ENCODE measurements around the gene PPIF.
A peak's percentile ranks its signal among the peaks of the same experiment; 100 is the strongest.

The PPIF gene

DNA sequence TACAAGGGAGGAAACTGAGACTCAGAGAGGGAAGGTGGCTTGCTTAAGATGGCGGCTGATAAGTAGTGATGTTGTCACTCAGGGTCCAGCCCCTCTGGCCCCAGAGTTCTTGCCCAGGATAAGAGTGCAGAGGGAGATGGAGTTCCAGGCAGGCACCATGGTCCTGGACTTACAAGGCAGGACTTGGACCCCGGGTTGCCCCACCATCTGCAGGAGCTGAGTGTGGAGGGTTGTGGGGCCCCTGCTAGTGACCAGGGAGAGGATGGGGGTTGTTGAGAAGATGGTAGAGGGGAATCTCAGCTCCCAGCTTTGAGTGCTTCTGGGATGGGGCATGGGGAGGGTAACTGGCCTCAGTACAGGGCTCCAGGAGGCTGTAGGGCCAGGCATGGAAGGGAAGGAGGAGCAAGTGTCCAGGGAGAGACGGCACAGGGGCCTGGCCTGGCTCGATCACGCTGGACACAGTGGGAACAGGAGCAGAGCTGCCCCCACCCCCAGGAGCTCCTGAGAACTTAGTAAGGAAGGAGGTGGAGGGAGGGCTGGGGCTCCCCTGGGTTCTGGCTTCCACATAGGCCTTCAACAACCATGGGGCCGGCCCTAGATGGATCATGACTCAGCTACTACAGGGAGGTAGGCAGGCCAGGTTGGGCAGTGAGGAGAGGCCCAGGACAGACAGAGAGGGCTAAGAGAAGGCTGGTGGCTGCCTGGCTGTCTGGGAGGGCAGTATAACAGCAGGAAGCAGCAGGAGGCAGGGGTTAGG lies 28.2 kb downstream of the PPIF start:
- no peak for DNase-seq

DNA sequence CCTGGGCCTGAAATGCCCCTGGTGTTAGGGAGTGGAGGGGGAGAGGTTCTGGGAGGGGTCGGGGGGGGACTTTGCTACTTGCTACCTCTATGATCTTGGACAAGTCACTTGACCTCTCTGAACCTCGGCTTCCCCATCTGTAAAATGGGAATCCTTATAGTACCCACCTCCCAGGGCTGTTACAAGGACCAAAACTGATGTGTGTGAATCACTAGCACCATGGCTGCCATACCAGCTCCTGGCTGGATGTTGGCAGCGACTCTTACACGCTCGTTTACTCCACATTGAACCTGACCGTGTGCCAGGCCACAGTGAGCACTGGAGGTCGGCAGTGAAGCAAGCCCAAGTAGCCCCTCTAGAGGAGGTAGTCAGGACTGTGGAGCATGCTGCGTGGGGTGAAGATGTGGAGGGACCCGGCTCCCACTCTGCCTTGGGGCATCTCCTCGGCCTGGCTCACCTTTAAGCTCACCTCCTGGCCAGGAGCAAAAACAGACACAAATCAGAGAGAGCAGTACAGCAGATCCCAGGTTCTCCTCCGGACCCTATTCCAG lies 28.9 kb downstream of the PPIF start:
- DNase-seq, result no peak

DNA sequence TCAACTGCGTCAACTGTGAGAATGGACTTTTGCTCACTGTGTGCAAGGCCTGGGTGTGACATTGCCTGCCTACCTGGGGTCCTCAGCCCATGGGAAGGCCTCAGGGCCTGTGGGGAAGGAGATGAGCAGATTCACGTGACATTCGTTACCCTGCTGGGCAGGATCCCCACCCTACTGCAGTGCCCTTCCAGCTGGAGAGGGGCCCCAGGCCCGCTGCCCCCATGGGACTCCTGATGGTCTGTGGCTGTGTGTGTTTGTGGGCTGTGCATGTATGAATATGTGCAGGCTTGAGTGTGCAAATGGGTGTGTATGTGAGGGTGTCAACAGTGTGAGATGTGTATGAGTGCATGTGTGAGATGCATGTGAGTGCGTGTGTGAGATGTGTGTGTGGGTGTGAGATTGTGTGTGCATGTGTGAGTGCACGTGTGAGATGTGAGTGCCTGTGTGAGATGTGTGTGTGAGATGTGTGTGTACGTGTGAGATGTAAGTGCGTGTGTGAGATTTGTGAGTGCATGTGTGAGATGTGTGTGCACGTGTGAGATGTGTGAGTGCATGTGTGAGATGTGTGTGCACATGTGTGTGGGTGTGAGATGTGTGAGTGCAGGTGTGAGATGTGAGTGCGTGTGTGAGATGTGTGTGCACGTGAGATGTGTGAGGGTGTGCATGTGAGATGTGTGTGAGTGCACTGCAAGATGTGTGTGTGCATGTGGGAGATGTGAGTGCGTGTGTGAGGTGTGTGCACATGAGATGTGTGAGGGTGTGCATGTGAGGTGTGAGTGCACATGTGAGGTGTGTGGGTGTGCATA lies 29.7 kb downstream of the PPIF start:
- no peak for DNase-seq

DNA sequence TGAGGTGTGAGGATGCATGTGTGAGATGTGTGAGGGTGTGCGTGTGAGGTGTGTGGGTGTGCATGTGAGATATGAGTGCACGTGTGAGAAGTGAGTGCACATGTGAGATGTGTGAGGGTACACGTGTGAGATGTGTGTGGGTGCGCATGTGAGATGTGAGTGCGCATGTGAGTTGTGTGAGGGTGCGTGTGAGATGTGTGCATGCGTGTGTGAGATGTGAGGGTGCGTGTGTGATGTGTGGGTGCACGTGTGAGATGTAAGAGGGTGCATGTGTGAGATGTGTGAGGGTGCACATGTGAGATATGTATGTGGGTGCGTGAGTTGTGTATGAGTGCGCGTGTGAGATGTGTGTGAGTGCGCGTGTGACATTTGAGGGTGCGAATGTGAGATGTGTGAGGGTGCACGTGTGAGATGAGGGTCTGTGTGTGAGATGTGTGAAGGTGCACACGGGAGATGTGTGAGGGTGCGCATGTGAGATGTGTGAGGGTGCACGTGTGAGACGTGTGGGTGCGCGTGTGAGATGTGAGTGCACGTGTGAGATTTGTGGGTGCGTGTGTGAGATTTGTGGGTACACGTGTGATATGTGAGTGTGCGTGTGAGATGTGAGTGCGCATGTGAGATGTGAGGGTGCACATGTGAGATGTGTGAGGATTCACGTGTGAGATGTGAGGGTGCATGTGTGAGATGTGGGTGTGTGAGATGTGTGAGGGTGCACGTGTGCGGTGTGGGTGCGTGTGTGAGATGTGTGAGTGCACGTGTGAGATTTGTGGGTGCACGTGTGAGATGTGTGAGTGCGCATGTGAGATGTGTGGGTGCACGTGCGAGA lies 30.5 kb downstream of the PPIF start:
- DNase-seq, result no peak

DNA sequence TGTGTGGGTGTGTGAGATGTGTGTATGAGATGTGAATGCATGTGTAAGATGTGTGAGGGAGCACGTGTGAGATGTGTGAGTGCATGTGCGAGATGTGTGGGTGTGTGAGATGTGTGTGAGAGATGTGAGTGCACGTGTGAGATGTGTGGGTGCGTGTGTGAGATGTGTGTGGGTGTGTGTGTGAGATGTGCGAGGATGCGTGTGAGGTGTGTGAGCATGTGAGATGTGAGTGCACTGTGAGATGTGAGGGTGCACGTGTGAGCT lies 31.0 kb downstream of the PPIF start:
- no peak for DNase-seq

DNA sequence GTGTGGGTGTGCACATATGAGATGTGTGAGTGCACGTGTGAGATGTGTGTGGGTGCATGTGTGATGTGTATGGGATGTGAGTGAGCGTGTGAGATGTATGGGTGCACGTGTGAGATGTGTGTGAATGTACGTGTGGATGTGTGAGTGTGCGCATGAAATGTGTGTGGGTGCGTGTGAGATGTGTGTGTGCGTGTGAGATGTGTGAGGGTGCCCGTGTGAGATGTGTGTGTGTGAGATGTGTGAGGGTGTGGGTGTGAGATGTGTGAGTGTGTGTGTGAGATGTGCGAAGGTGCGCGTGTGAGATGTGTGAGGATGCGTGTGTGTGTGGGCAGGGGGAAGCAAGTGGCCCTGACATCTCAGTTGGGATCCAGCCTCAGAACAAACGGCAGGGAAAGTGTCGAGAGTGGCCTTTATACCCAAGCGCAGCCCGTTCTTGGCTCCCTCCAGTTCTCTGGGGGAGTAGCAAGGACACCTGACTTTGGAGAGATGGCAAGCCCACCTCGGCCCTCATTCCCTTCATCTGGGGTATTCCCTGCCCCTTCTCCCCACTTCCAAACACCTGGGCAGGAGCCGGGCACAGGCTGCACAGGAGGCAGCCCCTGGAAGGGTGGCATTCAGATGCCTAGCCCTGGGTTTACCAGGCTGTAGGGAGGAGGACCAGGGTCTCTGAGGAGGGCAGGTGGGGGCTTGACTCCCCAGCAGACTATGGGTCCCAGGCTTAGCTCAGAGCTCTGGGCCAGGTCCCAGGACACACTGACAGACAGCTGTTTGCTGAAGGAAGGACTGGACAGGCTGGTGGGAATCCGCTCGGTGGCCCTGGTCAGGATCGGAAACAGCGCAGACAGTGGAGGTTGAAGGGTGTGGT lies 31.6 kb downstream of the PPIF start:
- DNase-seq, result no peak

DNA sequence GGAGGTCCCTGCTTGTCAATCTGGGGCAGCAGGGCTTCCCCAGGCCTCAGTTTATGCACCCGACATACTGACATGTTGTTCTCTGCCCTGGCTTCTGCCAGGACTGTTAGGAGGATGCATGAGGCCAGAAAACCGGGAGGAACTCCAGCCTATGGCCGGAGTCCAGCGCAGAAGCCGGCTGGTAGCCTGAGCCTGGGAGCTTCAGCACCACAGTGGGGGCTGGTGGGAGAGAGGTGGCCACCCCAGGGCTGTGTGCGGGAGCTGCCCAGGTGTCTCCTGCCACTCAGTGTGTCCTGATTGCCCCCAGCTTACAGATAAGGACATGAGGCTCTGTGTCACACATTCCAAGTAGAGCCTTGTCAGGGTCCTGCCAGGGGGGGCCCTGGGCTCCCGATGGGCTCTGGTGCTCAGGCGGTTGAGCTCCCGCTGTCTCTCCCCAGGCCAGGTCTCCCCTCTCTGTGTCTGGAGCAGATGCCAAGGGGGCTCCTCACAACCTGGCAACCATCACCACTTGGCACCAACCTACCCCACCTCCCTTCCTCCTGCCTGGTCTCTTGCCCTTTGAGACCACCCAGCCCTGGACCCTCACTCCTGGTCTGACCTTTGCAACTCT lies 32.3 kb downstream of the PPIF start:
- DNase-seq, result no peak

DNA sequence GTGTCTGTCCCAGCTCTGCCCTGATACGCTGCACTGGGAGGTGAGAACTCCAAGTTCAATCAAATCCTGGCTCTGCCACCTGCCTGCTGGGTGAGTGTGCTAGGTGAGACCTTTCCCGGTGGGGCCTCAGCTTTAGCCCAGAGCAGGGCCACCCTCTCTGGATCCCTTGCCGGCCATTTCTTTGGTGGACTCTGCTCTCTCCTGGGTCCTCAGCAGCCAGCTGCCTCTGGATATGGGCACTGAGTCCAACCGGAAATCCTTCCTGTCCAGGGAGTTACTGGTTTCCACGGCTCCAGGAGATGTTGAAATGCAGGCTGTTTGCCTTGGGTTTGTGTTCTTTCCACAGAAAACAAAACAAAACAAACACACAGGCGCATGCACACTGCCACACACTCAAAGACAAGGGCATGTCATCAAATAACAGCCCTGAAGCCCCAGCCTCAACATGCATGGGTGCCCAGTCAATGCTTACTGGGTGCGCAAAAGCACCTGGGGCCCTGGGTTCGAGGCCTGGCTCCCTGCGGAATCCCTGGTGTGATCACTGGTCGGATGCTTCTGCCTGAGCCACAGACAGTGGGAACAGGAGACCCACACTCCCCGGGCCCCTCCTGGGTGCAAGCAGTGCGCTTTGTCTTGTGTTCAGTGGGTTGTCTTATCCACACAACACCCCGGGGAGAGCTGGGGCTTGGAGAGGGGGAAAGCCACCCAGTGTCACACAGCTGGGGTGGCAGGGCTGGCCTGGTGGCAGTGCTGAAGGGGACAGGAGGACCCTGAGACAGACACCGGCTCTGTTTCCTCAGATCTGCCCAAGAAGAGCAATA lies 33.1 kb downstream of the PPIF start:
- peak; percentile 27 for DNase-seq

DNA sequence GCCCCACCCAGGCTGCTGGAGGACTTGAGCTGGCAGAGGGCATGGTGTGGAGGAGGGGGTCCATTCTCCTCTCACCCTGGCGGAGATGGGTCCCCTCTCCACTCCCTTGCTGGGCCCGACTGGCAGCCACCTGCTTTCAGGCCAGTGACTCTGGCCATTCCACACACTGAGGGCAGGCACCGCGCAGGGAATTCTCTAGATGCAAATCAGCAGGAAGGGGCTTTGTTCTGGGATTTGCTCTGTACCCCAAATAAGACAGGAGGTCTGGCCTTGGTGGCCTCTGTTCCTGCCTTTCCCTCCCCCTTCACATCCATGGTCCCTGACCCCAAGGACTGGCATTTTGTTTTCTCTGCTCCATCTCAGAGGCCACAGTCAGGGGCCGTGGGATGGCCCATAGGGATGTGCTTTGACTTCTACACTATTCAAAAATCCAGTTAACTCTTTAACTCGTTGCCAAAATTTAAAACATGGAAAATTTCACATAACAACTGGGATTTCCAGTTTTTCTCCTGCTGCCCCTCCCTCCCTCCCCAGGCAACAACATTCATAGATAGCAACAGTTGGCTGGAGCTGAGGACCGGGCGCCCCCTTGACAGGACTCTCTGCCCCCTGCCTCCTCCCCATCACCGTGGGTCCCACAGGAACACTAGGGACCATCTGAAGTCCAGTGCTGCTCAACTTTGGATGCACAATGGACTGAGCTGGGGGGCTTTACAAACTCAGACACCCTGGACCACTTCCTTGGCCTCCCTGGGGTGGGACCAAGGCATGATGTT lies 33.9 kb downstream of the PPIF start:
- DNase-seq, result no peak

DNA sequence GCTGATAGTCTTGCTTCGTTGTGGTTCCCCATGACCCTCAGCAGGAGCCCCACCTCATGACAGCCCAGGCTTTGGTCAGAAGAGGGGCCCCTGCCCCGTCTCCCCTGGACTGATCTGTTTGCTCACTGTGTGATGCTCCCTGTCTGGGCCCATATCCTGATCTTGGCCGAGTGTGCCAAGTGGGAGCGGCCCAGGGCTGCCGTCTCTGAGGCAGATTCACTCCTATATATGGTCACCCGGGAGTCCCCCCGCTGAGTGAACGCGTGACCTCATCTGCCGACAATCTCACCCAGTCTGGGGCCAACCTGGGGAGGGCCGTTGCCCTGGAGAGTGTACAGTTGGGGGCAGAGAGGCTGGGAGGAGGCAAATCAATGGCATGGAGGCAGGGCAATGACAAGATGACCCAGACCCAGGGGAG lies 34.5 kb downstream of the PPIF start:
- no peak for DNase-seq

DNA sequence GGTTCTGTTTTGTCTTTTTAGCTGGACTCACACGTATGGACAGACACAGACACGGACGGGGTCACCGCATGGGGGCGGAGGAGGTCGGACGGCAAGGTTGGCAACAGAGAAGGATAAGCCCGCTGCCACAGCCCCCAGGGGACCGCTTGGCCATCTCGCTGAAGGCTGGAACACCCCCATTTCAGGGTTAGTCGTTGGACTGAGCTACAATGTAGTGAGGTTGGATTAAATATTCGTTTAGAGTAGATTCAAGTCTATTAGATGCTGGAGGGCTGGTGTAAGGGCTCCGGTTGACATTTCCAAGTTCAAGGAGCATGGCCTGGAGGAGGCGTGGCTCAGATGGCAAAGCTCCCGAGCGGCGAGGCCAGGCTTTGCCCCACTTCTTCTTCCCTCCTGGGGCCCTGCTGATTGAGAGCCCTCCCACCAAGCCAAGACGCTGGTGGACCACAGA lies 35.2 kb downstream of the PPIF start:
- DNase-seq, result no peak

DNA sequence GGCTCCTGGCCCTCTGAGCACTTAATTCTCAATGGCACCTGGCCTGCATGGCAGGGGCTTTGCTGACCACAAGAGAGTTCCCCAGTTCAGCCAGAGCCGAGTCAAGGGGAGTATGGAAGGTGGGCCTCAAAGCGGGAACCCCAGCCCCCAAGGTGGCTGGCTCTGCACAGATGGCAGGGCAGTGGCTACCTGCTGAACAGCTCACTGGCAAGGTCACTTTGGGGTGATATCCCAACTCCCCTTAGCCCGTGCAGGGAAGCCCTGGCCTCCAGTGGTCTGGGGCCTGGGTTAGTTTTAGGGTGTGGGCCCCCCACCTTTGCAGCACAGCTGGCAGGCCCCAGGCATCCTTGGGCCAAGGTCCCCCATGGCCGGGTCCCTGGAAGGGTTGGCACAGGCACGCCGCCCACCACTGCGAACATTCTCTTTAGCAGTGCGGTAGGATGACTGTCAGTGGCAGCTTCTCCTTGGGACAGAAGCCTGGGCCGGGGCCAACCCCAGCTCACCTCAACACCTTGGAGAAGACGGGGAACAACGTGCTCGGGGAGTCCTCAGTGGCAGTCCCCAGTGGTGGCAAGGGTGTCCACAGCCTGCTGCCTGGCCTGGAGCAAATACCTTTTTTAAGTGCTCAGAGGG lies 36.8 kb downstream of the PPIF start:
- DNase-seq, result no peak

DNA sequence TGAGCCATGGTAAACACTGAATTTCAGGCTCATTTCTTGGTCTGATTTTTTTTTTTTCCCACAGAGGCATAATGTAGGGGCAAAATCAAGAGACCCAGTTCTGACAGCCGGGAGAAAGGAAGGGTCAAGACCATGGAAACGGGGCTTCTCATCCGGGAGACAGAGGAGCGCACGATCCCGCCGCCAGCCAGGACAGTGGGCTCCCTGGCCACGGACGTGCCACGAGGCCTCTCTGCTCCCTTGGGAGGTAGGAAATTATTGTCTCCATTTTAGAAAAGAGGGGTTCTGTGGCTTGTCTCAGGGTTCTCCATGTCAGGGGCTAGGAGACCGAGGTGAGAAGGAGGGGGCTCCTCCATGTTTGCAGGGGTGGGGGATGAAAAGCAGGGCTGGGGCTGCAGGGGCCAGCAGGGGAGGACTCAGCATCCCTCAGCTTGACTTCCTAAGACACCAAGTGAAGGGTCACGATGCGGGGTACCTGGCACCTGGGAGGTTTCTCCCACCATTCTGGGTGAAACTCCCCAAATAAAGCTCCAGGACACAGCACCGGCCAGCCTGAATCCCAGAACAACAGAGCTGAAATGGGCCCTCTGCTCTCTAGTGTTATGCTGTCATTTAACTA lies 37.6 kb downstream of the PPIF start:
- DNase-seq, result no peak

DNA sequence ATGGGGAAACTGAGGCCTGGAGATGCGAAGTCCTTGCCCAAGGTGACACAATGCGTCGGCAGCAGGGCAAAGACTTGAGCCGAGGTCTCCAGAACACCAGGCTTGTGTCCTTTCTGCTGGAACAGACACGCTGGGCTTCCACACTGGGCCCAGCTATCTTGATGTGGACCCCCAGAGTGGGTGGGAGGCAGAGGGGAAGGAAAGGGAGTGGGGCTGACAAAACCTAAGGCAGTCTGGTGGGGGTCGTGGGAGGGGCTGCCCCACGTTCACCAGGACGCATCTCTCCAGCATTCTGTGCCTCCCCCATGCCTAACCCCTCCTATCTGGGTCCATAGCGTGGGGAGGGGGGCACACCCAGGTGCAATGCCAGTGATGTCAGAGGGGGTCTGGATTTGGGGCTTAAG lies 38.1 kb downstream of the PPIF start:
- no peak for DNase-seq

DNA sequence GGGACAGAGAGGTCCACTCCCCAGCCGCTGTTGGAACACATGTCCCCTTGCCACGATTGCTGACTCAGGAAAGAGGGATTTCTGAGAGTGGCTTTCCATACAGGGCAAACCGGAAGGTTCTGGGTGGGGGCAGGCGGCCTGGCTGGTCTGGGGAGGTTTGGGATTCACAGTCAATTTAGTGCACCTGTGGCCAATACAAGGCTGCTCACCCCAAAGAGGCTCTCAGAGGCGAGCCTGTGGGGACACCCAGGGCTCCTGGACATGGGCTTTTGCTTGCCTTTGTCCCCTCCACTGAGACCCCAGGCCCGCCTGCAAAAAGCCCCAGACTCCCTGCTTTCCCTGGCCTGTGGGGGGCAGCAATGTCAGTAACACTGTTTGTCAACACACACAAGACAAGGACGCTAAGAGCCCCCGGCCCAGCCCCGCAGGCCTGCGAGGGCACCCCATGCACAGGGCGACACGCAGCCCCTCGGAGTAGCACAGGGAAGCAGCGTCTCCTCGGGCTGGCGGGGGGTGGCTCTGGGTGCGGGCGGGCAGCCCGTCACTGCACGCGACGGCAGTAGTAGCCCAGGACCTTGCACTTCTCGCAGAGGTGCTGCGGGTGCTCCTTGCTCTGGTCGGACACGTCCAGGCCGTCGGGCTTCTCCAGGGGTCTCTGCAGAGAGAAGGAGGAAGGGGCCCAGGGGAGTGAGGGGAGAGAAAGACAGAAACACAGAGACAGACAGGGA lies 38.7 kb downstream of the PPIF start:
- DNase-seq, result no peak

DNA sequence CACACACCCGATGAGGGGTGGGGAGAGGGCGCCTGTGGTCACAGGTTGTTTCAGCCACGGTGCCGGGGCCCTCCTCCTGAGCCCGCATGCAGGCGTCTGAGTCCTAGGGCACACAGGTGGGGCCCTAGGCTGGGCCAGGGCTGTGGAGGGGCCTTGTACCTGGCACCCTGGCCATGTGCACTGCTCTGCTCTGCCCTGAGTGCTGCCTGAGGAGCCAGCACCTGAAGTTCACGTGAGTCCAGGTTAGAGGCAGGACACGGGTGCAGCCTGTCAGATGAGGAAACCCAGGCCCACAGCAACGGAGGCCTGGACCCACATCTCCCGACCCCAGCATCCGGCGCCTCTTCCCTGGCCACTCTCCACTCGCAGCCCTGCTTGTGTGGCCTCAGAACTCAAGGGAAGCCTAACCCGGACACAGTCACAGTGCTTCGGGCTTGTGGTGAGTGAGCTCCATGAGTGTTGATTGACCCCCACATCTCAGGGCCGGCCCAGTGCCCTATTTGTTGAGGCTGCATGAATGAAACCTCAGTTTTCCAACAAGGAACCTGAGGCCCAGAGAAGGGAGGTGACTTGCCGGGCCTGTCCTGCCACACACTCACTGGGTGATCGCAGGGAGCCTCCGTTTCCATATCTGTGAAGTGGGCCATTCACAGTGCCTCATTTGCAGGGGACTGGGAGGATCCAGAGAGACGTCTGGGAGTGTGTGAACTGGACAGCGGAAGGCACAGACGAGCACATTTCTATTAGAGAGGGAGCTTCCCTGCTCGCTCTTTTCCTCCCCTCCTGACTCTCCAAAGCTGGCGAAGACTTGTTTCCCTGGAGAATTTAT lies 39.6 kb downstream of the PPIF start:
- no peak for DNase-seq

DNA sequence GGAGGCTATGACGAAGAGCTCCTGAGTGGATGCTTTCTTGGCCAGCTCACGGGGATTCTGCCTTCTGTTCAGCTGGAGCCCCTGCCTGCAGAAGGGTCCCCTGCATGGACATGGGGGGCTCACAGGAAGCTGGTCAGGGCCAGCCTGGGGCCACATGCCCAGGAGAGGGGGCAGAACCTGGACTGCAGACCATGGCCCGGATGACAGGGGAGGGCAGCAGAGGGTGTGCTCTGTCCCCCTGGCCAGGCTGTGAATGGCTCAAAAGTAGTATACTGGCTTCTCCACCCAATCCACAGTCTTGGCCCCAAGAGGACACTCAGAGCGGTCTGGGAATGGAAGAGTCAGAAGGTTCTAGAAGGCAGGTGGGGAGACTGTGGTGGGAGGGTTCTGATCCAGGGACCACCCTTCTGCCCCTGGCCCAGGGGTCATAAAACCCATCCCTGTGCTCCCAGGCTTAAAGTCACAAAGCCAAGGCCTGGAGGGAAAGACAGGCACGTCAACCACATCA lies 40.3 kb downstream of the PPIF start:
- no peak for DNase-seq

All from NCI-H2029 treated with DMSO at 0.1 percent for 48 hours (cell line).